GM19397 (cell line): ENCODE measurements around the gene ARHGAP8.
"Not testable (repeated sequence)": the region's sequence is repeated elsewhere in the genome, so short reads cannot be mapped to it uniquely, and the experiment has no call there.

Experiments
- ATAC-seq: cut with Tn5 transposase; IDR thresholded peaks from one replicate; pipeline ENCODE4 v1.9.1; 2021; ENCODE audit warnings: mild to moderate bottlenecking, moderate library complexity; ENCODE audit not compliant: unreplicated experiment

ARHGAP8 gene

DNA sequence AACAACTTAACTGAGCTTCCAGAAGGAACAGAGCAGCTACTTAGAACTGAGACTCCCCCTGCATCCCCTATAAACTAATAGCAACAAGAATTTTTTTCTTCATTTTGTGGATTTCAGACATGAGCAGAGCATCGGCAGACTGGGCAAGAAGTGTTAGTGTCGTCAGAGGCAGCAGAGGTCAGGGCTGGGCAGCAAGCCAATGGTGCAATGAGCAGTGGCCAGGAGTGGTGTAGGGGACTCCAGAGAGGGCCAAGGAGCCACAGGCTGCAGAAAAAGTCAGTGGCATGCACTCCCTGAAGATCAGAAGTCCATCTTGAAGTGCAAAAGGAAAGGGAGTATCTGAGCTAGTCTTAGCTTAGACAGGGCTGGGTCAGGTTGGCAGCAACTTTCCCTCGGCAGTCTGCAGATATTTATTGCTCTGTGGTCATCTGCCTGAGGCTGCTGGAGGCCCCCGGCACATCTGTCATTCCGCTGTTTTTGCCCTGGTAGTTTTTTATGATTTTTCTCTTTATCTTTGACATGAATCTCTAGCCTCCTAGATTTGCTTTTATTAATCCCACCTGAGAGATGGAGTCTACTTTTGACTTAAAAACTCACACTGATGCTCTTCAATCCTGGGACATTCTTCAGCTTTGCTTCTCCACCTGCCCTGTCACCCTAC, 152.2 kb downstream of the ARHGAP8 start:
- not testable (repeated sequence) for ATAC-seq

DNA sequence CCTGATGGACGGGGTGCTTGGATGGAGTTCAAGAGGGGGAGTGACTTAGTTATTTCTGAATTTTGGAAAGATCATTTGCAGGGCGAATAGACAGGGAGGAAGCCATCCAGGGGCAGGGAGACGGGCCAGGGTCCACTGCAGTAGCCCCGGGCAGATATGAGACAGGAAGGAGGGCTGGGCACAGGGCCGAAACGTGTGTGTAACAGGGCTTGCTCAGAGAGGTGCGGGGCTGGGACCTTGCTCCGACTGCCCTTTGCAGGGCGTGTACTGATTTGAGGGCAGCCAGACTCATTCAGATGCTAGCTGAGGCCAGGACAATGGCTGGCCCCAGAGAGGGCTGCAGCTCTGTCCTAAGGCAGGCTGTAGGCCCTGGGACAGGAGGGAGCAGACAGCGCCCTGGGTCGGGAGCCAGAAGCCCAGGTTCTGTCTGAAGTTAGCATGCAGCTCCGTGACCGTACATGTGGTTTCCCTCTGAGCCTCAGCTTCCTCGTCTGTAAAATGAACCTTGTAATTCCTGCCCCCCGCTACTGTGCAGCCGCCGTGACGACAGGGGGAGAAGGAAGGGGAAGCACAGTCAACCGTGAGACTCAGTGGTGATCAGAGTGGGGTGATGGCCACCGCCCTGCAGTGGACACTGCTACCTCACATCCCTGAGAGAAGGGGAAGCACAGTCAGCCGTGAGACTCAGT, 154.0 kb downstream of the ARHGAP8 start:
- ATAC-seq, result no peak

DNA sequence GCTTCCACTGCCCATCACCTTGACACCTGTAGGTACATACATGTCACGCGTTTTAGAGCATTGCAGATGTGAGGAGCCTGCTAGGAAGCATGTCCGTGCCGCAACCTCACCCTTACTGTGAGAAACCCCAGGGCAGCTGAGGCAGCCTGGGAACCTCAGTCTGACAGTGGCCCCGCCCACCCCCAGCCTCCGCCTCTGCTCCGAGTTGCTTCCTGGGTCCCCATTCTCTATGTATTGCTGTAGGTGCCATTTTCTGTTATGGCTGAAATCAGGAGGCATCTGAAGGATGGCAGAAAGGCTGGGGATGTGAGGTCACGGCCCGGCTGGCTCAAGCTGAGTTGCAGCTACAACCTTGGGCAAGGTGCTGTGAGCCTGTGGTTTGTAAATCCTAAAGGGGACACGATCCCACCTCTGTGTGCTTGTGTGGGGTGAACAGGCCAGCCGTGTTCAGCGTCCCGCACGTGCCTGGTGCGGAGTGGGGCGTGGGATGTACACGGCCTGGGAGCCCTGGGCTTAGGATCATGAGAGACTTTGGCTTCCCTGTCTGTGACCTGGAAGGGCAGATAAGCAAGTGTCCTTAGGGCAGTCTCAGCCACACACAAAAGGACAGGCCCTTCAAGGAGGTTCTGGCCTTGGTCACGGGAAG, 154.7 kb downstream of the ARHGAP8 start:
- no peak for ATAC-seq

DNA sequence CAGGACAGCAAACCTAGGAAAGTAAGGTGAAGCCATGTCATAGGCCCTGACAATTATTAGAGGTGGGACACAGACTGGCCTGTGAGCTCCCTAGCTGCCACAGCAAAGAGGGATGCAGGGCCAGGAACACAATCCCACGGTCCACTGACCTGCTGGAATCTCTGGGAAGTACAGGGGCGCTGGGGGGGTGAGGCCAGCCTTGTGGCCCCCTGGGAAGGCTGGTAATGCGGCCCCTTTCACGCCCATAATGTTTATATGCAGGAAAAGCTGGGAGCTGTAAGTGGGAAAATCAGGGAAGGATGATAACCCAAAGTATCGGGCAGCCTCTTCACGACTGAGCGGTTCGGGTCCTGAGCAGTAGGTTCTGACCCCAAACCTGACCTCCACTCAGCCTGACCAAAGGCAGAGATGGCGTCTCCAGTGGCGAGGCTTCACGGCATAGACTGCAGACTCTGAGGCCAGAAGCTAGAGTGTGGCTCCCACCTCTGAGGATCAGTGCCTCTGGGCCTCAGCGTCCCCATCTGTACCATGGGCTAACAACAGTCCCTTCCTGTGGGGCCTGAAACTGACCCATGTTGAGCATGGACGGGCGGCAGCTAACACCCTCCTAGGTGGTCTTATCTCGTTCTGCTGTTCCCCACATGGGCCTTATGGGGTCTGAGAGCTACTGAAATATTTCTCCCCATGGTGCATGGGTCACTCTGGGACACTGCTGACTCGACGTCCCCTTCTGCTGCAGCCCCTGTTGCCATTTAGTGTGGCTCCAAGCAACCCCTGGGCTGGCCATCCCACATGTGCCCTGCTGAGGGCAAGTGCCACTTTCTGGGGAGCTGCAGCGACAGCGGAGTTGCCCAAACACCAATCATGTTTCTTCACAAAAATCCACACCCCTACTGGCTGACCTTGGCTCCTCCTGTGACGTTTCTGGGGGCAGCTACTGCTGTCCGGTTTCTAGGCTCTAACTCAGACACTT, 155.7 kb downstream of the ARHGAP8 start:
- no peak for ATAC-seq

DNA sequence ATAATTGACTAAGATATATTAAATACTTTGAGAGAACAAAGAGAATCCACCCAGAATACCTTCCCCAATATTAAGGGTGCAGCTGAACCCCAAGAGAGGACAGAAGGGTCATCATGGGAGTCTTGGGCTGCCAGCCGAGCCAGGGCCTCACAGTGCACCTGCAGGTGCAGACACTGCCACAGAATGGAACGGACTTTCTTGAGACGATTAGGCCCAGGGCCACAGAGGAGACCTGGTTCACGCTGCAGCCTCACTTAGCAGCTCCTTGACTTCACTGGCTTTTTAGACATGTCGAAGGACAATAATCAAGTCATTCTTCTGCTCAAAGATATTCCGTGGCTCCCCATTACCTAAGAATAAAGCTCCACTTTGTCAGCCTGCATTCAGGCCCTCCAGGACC, 156.9 kb downstream of the ARHGAP8 start:
- no peak for ATAC-seq
